Measurements from ENCODE around the gene TMEM163.

GRCh38 chr2:134626781-134627180 lies 92.0 kb downstream of the TMEM163 start:
- no peak for TF ChIP-seq POLR2A (IDR thresholded peaks at IDR 0.05; ENCODE audit: low read length)
- TF ChIP-seq GATA1 (IDR thresholded peaks at IDR 0.05; ENCODE audit: low read depth, low read length) = no peak
